ENCODE measurements around the gene CEP68.

GRCh38 chr2:65129826-65130663 lies 73.8 kb downstream of the CEP68 start, which contains the start of gene RAB1A:
- peak in 3 of 6 experiments; percentile 15 to 50 (median 42) for TF ChIP-seq CTCF (IDR thresholded peaks at IDR 0.05)
- TF ChIP-seq POLR2A (IDR thresholded peaks at IDR 0.05): peak; percentile 76 to 96
